Measurements from ENCODE around the gene FAM3C.
"Not testable (repeated sequence)": the region's sequence is repeated elsewhere in the genome, so short reads cannot be mapped to it uniquely, and the experiment has no call there.

FAM3C gene

DNA sequence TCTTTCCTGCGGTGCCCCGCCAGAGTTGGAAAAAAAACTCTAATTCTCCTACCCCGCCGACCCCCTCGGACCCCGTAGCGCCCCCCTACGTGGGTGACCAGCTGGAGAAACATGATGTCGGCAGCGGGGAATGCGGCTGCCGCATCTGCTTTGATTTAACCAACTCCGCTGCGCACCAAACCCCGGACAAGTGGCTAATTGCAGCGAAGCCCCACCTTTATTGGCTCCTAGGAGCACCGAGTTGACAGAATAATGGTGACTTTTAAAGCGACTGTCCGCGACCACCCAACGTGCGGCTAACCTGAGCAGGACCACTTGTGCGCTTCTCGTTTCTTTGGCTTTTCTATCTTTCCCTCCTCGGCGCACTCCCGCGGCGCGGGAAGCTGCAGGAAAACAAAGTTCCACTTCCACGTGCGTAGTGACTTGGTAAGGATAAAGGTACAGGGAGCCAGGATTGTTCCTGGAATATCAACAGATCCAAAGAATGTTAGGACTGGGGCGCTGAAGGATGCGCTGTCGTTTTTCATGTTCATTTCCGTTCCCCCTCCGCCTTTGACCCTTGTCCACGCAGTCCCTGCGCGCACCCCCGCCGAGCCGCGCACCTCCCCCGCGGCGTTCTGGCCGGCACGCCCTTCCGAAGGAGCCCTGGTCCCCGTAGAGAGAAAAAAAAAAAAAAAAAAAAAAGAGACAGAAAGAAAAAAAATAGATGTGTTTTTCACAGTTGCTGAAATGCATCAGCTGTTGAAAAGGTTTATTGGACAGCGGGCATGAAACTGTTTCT lies 65.9 kb downstream of the FAM3C start:
- no peak for DNase-seq

DNA sequence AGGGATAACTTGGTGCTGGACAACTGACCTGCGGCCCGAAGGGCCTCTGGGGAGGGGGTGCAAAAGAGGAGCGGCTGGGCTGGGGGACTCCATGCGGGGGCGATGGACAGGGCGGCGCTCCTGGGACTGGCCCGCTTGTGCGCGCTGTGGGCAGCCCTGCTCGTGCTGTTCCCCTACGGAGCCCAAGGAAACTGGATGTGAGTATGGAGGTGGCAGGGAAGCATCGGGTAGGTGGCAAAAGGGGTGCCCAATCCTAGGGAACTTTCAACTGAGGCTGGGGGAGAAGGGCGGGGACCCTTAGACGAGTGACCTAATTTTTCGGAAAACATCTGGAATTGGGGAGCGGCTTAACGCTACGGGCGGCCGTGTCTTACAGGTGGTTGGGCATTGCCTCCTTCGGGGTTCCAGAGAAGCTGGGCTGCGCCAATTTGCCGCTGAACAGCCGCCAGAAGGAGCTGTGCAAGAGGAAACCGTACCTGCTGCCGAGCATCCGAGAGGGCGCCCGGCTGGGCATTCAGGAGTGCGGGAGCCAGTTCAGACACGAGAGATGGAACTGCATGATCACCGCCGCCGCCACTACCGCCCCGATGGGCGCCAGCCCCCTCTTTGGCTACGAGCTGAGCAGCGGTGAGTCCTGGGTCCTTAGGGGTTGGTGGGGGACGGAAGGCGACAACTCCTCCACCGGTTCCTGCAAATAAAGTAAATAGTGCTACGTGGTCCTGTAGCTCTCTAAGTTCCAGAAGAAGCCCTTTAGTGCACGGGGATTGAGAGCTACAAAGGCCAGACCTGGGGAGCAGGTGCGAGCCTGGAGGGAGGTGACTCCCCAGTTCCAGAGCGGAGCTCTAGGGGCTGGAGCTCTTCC lies 66.7 kb downstream of the FAM3C start:
- DNase-seq, result no peak

DNA sequence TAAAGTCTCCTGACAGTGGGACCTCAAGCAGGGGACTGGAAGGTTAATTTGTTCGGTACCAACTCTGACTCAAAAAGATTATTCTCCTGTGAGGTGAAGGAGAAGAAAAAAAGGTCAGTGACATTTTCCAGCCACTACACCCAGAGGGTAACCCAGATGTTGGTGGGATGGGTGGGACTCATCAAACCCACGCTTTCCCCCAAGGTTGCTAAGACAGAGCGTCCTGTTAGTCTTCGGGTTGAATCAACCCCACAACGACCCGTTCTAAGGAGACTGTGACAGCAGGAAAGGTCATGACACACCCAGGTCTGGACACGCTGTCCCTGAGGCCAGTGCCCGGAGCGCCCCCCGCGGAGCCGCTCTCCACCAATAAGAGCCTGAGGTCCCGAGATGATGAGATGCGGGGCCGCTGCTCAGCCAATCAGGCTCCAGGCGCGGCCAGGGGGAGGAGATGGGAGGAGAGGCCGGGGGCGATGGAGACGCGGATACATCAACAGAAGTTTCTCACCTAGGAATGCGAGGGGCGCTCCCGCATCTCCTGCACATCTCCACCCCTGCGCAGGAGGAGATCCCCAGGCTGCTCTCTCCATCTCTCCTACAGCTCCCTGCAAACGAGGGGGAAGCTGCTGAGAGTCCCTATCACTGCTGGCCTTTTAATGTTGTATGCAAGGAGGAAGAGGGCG lies 67.5 kb downstream of the FAM3C start, which contains the start of gene WNT16:
TSS of gene WNT16 (plus strand) at position 493 of the 683 bp plus-strand sequence. CDS start 293 bp downstream, outside the sequence.
- DNase-seq, result no peak

DNA sequence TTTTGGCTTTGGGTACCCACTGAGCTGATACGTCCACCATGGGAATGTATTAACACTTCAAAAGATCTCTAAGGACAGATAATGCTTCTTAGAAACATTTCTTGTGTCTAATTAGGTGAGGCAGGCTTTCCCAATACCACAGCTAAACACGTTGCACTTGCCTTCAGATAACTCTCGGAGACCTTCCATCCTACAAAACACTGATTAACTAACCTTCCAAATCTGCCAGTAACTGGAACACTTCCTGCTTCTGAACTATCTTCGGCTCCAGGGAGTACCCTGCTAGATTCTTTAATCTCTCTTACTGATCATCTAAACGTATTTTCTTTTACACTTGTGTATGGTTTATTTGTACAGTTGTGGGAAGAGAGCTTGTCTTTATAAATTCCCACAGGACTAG lies 68.4 kb downstream of the FAM3C start:
- no peak for DNase-seq

DNA sequence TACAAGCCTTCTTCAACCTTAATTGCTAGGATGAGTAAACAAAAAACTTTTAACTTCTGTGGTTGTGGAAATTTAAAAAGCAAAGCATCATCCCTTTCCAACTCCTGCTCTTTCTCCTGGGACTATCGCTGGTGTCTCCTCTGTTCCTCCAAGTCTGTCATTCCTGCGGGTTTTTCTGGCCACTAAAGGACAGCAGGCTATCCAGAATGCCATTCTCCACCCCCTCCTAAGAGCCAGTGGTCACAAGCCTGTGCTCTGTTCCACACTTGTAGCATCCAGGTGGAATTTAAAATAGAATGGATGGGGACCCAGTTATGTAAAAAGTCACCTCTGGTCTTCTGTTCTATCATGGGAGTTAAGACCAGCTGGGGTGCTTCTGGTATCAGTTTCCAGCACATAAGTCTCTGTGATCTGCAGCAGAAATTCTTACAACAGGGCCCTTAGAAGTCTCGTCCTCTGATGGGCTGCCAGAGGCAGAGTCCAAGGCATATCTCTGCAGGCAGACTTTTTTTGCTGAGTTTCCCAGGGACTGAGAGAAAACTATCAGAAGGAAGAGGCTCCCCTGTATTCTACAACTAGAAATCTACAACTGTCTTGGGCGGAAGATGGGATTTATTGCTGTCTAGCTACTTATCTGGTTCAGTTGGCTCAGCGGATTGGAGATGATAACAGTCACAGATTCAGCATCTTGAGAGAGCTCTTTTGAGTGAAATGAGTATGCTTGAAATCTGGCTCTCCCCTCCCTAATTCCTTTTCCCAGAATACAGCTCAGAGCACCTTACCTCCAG lies 72.4 kb downstream of the FAM3C start:
- no peak for DNase-seq

DNA sequence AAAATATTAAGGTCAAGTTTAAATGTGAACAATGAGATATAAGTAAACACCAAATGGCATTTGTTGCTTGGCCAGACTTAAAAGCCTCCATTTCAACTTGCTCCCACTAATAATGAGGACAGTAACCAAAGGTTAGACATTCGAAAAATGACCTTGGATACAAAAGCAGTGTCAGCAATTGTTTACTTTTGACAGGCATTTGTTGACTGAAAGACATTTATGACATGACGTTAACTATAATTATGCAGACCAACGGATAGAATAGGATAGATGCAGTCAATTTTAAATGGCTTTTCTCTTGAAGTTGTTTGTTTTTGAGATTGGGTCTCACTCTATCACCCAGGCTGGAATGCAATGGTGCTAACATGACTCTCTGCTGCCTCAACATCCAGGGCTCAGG lies 73.6 kb downstream of the FAM3C start:
- DNase-seq, result no peak

DNA sequence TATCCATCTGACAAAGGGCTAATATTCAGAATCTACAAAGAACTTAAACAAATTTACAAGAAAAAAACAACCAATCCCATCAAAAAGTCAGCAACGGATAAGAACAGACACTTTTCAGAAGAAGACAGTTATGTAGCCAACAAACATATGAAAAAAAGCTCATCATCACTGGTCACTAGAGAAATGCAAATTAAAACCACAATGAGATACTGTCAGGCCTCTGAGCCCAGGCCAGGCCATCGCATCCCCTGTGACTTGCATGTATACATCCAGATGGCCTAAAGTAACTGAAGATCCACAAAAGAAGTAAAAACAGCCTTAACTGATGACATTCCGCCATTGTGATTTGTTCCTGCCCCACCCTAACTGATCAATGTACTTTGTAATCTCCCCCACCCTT lies 80.9 kb downstream of the FAM3C start:
- DNase-seq, result not testable (repeated sequence)

DNA sequence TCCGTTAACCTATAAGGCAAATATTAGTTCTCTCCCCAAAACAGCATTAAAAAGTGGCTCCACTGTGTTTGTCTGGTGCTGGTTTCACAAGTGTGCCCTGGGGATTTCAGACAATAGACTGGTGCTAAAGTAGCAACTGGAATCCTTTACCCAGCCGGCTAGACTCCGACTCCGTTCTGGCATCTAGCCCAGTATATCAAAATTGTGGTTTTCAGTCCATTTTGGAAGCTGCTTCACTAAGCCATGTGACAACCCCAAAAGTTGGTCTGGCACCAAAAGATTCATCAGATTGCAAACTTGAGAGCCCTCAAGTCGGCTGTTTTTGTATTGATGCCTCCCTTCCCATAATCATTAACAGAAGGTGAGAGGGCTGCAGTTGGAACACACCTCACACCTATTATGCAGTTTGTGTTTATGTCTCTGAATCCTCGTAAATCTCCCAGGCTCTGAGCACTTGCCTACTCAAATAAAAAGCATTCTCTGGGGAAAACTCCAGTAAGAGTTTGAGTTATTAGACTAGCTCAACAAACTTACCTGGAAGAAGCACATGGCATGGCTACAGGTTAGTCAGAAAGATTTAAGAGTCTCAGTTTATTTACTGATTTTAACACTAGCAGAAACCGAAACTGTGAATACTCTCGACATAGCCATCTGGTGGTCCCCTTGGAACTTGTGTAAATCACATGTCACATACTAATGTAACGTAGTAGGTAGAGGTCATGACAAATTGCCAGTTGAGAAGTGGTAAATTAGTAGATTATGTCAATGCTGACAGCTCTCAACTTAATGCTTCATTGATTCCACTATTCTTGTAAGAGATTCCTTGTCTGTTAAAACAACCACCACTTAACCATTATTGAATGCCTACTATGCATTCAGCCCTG lies 82.1 kb downstream of the FAM3C start:
- DNase-seq, result no peak

DNA sequence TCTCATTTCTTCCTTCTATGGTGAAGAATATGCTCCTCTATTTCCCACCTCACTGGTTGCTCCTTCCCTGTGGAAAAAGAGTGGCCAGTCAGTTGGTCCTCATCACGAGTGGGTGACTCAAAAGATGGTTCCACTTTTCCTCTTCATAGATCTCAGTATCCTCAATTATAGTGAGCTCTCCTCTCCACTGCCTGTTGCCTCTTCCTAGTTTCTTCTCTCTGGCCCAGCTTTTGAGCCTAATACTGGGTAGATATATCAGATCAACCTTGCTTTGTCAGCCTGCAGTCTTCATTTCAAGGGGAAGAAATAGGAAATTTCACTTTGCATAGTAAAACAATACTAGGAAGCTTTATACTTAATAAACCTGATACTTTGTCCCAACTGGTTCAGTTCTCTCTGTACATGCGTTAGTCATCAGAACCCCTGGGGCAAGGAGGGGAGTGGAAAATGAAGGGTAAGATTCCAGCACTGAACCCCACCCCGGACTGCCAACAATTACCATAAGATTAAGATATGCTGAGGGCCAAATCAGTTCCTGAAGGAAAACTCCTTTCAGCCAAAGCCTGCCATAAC lies 82.8 kb downstream of the FAM3C start:
- no peak for DNase-seq

DNA sequence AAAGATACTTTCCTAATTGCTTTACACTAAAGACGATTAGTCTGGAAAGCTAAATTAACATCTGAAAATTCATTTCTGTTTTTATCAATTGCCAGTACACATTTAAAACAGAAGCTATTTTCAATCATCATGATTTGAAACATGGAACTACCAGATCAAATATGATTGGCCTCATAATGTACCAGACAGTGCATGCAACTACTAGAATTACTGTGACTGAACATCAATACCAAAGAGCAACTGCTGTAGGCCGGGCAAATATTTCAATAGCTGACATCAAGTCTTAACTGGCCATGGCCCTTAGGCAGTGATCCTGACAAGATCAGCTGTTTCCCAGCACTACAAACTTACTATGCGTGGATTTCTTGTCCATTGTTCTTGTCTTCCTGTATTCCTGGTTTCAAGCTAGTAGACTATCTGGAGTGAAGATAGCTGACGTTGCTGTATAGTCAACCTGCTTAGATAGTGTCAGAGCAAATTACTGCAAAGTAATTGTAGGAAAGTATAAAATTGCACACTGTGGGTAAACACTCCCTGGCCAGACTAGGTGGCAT lies 89.0 kb downstream of the FAM3C start:
- DNase-seq, result no peak

DNA sequence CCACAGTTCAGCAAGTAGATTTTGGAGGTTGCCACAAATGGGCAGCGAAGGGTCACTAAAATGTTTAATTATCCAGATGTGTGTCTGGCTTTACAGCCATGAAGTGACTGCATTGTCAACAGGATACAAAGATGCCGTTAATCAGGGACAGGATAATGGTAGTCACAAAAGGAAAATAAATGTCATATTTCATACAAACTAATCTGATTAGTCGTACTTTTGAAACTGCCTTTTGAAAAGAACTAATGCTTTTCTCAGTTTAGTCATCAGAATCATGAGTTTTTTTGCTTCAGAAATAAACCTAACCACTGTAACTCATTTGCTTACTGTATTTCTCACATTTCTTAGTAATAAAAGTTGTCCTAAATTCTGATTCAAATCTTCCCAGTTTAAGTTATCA lies 89.5 kb downstream of the FAM3C start:
- no peak for DNase-seq

DNA sequence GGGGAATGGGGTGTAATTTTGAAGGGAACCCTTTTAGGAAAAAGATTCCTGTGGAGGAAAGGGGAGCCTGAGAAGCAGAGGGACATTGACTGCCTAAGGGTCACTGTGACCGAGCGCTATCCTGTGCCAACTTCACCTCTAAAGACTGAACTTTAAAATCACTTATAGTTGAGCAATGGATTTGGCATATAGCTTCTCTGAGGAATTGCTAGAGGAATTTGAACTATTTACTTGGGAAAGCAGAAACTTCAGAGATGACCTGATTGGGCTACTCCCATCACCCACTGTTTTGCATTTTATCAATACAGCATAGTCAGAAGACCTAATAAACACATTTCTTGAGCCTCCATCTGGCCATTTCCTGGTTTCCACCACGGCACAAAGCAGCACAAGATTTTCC lies 91.0 kb downstream of the FAM3C start:
- no peak for DNase-seq

DNA sequence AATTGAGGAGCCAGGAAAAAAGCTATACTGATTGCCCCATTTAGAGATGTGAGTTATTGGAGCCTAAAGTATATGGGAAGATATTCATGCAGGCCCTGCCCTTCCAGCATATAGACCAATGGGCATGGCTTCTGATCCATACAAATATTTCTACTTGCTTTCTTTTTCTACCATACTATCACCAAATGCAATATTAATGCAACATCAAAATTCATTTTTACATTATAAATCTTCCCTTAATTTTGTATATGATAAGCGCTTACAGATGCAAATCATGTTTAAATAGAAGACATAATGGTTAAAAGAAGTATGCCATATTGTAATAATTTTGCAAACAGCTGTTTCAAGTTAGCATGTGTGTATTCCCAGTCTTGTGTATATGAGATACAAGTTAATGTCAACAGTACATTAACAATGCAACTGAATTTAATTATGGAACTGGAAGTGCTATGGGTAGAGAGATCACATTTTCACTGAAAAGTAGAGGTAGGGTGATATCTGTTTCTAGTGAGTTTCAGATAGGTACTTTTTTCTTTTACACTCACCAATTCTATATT lies 91.9 kb downstream of the FAM3C start:
- DNase-seq, result no peak

DNA sequence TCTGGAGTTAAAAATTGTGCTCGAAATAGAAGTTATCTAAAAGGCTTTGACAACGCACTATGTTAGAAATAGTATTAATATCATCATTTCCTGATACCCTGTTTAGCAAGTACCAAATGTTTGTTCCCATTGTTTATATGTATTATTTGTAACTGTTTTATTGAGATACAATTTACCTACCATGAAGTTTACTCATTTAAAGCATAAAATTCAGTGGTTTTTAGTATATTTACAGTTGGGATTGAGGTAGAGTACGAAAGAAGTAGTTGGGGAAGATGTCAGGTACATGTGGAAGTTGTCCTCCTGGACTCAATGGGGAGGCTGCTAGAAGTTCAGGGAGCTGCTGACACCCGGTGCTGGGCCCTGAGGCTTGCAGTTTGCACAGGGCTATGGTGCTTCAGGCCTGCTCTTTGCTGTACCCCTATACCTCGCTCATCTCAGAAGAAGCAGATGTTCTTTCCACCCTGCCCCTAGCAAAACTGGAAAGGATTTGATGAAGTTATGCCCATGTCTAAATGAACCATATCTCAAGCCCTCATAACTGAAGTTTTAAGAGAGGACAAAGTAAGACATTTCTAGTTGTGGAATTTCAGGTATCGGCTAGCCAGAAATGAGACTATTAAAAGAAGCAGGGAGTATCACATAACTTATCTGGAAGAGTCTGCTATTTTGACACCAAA lies 92.5 kb downstream of the FAM3C start:
- no peak for DNase-seq

DNA sequence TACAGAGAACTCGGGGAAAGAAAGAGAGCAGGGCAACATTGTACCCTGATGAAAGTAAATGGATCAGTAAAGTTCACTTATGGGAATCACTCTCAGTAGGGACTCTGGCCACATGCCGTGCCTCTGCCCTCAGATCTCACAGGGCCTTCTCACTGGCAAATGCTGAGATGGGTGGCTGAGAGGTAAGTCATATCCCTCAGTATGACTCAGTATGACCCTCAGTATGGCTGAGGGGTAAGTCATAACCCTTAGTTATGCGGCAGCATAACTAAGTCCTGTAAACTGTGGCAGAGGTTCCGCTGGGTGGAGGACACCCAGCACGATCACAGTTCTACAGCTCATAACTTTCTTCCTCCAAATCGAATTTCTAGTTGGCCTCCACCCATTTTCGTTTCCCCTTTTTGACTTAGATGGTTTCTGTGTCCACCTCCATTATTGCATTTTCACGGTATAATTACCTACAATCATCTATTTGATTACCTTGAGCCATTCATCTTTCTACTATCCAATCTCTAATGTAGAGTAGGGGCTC lies 93.8 kb downstream of the FAM3C start:
- DNase-seq, result no peak

DNA sequence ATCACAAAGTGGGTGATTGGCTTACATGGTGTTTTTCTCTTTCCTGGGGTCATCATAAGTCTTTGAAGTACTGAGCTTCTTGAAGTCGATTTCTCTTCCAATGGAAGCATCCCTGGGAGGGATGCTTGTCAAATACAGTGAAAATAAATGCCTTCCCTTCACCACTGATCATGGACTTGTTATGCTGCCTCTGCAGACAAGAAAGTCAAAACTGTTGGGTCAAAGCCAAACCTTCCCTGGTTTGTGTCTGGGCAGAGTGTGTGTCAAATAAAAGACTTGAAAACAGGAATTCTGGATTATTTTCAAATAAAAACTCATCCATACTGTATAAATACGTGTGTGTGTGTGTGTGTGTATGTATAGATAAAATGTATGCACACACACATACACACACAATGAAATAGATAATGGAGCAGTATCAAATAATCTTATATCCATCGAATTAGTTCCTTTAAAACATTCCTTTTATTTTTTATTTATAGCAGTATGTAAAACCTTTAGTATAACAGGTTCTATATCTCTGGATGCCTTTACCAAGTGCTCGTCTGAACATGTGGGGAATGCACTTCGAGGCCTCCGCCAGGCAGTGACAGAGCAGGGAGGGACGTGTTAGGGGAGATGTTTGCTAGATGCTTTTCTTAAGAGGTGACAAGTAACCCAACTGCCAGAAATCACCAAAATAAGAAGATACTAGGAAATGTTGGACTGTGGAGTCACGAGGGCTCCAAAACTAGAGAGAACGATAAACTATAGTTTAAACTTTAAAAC lies 94.5 kb downstream of the FAM3C start:
- no peak for DNase-seq

DNA sequence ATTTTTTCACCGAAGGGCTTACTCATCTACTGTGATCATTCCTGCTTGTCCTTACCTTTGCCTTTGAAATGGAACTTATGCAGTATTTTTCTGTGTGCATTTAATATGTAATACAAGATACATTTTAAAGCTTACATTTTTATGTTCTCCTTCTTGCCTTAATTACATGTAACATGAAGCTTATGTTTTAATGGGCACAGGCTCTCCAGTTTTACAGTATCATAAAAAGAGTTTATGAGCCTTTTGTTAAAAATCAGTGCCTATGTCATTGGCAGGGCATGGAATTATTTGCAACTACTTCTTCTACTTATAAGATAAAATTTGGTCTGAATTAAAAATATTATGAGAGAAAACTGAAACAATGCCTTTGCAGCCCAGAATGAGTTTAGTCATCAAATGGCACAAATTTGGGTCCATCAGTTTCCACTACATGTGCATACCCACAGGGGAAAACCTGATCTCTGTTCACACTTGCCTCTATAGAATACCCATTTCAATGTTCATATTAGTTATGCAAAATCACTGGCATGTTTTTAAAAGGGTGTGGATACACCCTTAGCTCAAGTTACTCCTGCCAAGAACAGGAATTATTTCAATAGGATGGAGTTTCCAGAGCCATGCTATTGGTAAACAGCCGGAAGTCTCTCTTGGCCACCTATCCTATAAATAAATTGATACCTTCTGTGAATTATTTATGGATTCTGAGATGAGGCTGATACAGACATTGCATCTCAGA lies 95.3 kb downstream of the FAM3C start:
- no peak for DNase-seq

All from SIG-M5 (cell line).